DMS153 (cell line): ENCODE results near the gene VPS29.

Source experiments
- DNase-seq: peaks from one replicate; lab custom pipeline; 2025; lab: John Stamatoyannopoulos, UW

Gene VPS29

DNA sequence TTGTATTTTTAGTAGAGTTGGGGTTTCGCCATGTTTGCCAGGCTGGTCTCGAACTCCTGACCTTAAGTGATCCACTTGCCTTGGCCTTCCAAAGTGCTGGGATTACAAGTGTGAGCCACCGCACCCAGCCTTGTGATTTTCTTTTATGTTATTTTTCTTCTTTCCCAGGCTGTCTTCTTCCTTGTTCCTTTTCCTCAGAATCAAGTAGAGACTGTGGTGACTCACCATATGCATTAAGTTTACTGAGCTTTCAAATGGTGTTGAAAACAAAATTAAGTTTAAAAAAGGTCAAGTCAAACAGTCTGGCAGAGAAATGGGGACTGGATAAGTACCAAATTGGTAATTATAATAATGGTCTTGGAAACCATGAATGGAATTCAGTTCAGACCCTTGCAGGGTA lies 57.5 kb downstream of the VPS29 start:
- DNase-seq, result no peak
